GM12878 (cell line): ENCODE measurements around the gene JAKMIP1. TPM values are rescaled to one million over a fixed set of nuclear protein-coding genes. Genes with fewer than 3 reads are reported as not detected.

Experiments
- ATAC-seq: fragments of 200-7000 bp; cut with Tn5 transposase; 3 replicates; pipeline ENCODE4 v1.9.1; 2020; ENCODE audit warnings: mild to moderate bottlenecking, moderate library complexity
- BruUV-seq: library from RNA; stranded (reverse); fragments of 400-500 nt; replicated peaks from 2 replicates; lab custom pipeline; 2021; lab: Mats Ljungman, UMichigan
- CTCF ChIA-PET: fragments of 300-600 bp; sonication (Branson Sonifier 250); formaldehyde crosslinking; extraction: SDS; loops from one replicate; lab custom pipeline; 2021; ENCODE audit warnings: inconsistent platforms; lab: Yijun Ruan, JAX
- POLR2A ChIA-PET: fragments of 350-600 bp; formaldehyde crosslinking; extraction: SDS; loops from one replicate; lab custom pipeline; 2021; ENCODE audit warnings: inconsistent platforms; lab: Charles Lee
- RAD21 ChIA-PET: fragments of 300-600 bp; sonication (Branson Sonifier 250); formaldehyde crosslinking; loops from one replicate; lab custom pipeline; 2023; ENCODE audit warnings: antibody characterized with exemption; ENCODE audit not compliant: unreplicated experiment; lab: Charles Lee
- SMC1A ChIA-PET: fragments of 300-600 bp; sonication (Branson Sonifier 250); formaldehyde crosslinking; loops from one replicate; lab custom pipeline; 2023; ENCODE audit not compliant: unreplicated experiment, uncharacterized antibody; lab: Charles Lee
- DNase-seq: peaks from one replicate; pipeline ENCODE4 v3.0.0-alpha.2; 2011; ENCODE audit warnings: low read depth, low spot score
- FAIRE-seq: peaks from 3 replicates; lab custom pipeline; 2011; peaks lifted over from hg19 to GRCh38; lab: Jason Lieb, UNC
- H2AFZ ChIP-seq: 2 replicates; pipeline ENCODE4 v1.6.0; 2011; ENCODE audit warnings: low read depth, low read length, control low read depth; ENCODE audit not compliant: control insufficient read depth
- H3K27ac ChIP-seq: 2 replicates; pipeline ENCODE4 v1.5.1; 2011; ENCODE audit warnings: control low read depth; ENCODE audit not compliant: control insufficient read depth, insufficient read depth
- H3K27me3 ChIP-seq, 2 experiments: replicated peaks in 1 of 2; 2 replicates each; pipeline versions ENCODE4 v1.6.0 to v1.6.1; 2011; ENCODE audit warnings: low read length in 1 of 2; ENCODE audit not compliant: control insufficient read depth in 2 of 2, insufficient read depth in 2 of 2
- H3K36me3 ChIP-seq, 2 experiments: 2 replicates each; pipeline ENCODE4 v1.5.1; 2011; ENCODE audit warnings: low read length in 1 of 2; ENCODE audit not compliant: control insufficient read depth in 2 of 2, insufficient read depth in 2 of 2
- H3K4me1 ChIP-seq: 2 replicates; pipeline ENCODE4 v1.6.1; 2011; ENCODE audit warnings: mild to moderate bottlenecking, low read length, moderate library complexity, mixed read lengths; ENCODE audit not compliant: control insufficient read depth, insufficient read depth
- H3K4me2 ChIP-seq: 2 replicates; pipeline ENCODE4 v1.6.0; 2011; ENCODE audit warnings: control low read depth; ENCODE audit not compliant: control insufficient read depth, insufficient read depth
- H3K4me3 ChIP-seq: fragments of 200-600 bp; sonication (generic); 2 replicates; pipeline ENCODE4 v1.5.1; 2016
- H3K79me2 ChIP-seq: 2 replicates; pipeline ENCODE4 v1.6.0; 2011; ENCODE audit warnings: low read length; ENCODE audit not compliant: control insufficient read depth, insufficient read depth
- H3K9ac ChIP-seq: 2 replicates; pipeline ENCODE4 v1.8.0; 2011; ENCODE audit warnings: low read length, control low read depth, mixed read lengths; ENCODE audit not compliant: control insufficient read depth, insufficient read depth
- H3K9me3 ChIP-seq: replicated peaks from 3 replicates; pipeline ENCODE4 v1.5.1; 2011; ENCODE audit warnings: mild to moderate bottlenecking, low read length; ENCODE audit not compliant: control insufficient read depth, insufficient read depth
- H4K20me1 ChIP-seq: 2 replicates; pipeline ENCODE4 v1.6.0; 2011; ENCODE audit not compliant: control insufficient read depth, insufficient read depth
- ATF3 ChIP-seq: IDR thresholded peaks from 2 replicates; pipeline ENCODE4 v1.6.1; 2011; ENCODE audit warnings: low read depth, mild to moderate bottlenecking, low read length, moderate library complexity, borderline replicate concordance; ENCODE audit errors: extremely low read depth
- CHD1 ChIP-seq: IDR thresholded peaks from 2 replicates; pipeline ENCODE4 v1.6.1; 2012; ENCODE audit warnings: low read depth, low read length, improper control_type of control experiment
- DPF2 ChIP-seq: fragments of 450-650 bp; IDR thresholded peaks from 2 replicates; pipeline ENCODE4 v1.6.1; 2017; ENCODE audit warnings: mild to moderate bottlenecking
- FOS ChIP-seq: IDR thresholded peaks from 3 replicates; pipeline ENCODE4 v1.6.1; 2011; ENCODE audit warnings: borderline replicate concordance; ENCODE audit not compliant: insufficient read length; ENCODE audit errors: extremely low read depth
- IKZF1 ChIP-seq: fragments of 450-650 bp; conservative IDR thresholded peaks from 2 replicates; pipeline ENCODE4 v1.6.1; 2017; ENCODE audit warnings: antibody characterized with exemption, mild to moderate bottlenecking
- IRF3 ChIP-seq: fragments of 450-650 bp; IDR thresholded peaks from 2 replicates; pipeline ENCODE4 v1.6.1; 2014; ENCODE audit warnings: mild to moderate bottlenecking
- KDM1A ChIP-seq: fragments of 200-600 bp; sonication (generic); IDR thresholded peaks from 2 replicates; pipeline ENCODE4 v1.6.1; 2016; ENCODE audit warnings: borderline replicate concordance
- MTA2 ChIP-seq: fragments of 450-650 bp; IDR thresholded peaks from 2 replicates; pipeline ENCODE4 v1.6.1; 2016; ENCODE audit warnings: low read depth, mild to moderate bottlenecking, moderate library complexity
- NFYA ChIP-seq: IDR thresholded peaks from 2 replicates; pipeline ENCODE4 v1.6.1; 2011; ENCODE audit warnings: low read depth, mild to moderate bottlenecking, low read length, improper control_type of control experiment, borderline replicate concordance
- PAX8 ChIP-seq: fragments of 450-650 bp; IDR thresholded peaks from 2 replicates; pipeline ENCODE4 v1.6.1; 2017; ENCODE audit warnings: mild to moderate bottlenecking, moderate library complexity
- RCOR1 ChIP-seq: conservative IDR thresholded peaks from 2 replicates; pipeline ENCODE4 v1.6.1; 2012; ENCODE audit warnings: low read depth, low read length, improper control_type of control experiment
- RELA ChIP-seq: fragments of 450-650 bp; IDR thresholded peaks from 2 replicates; pipeline ENCODE4 v1.8.0; 2014; ENCODE audit warnings: borderline replicate concordance; ENCODE audit not compliant: partially characterized antibody
- SKIL ChIP-seq: fragments of 450-650 bp; IDR thresholded peaks from 2 replicates; pipeline ENCODE4 v1.6.1; 2017; ENCODE audit warnings: mild to moderate bottlenecking, low read depth, inconsistent platforms; ENCODE audit not compliant: poor library complexity, severe bottlenecking
- SMAD5 ChIP-seq: IDR thresholded peaks from 2 replicates; pipeline ENCODE4 v1.6.1; 2016; ENCODE audit warnings: antibody characterized with exemption, low read depth
- TAF1 ChIP-seq: IDR thresholded peaks from 2 replicates; pipeline ENCODE4 v1.6.1; 2011; ENCODE audit warnings: mild to moderate bottlenecking, low read depth, low read length, borderline replicate concordance
- ZNF274 ChIP-seq: IDR thresholded peaks from one replicate; pipeline ENCODE4 v1.8.0; 2011; ENCODE audit not compliant: insufficient read length, insufficient read depth
- ZNF384 ChIP-seq: IDR thresholded peaks from 2 replicates; pipeline ENCODE4 v1.6.1; 2012; ENCODE audit warnings: low read depth, mild to moderate bottlenecking, low read length, improper control_type of control experiment, borderline replicate concordance
- WGBS: methylation state at CpG from one replicate; pipeline ENCODE4 v1.1.6; 2016; ENCODE audit warnings: low lambda C conversion rate; ENCODE audit not compliant: insufficient replicate concordance, insufficient coverage; ENCODE audit errors: missing lambda C conversion rate; 5-methylcytosine and 5-hydroxymethylcytosine counted together
- in situ Hi-C: fragments of 300-500 bp; cut with MboI; formaldehyde crosslinking; loops from 9 replicates; pipeline ENCODE4 v1.14.3; 2018; ENCODE audit warnings: mixed read lengths
- intact Hi-C: fragments of 100-400 bp; cut with micrococcal nuclease; formaldehyde crosslinking; loops from one replicate; pipeline ENCODE4 v1.14.2; 2022; ENCODE audit not compliant: unreplicated experiment
- polyA plus RNA-seq, 11 experiments: library from polyadenylated mRNA; depleted of rRNA in 4 of 11; unstranded in 6 of 11; stranded (reverse) in 5 of 11; fragments of >200 nt; fragmentation: Nextera tagmentation in 4 of 11; fragmentation: Illumina TruSeq in 1 of 11; extraction: Ambion mirVana in 4 of 11; extraction: Trizol in 1 of 11; gene quantifications; 1 replicate in 1 of 11; 2 replicates in 10 of 11; pipeline versions ENCODE4 v1.2.1 to v1.2.3, GENCODE V29; 2011 to 2016; ENCODE audit warnings: inconsistent platforms in 2 of 11, missing spikeins in 2 of 11, low read depth in 1 of 11
- total RNA-seq, 4 experiments: library from RNA; depleted of rRNA in 3 of 4; stranded (reverse); fragments of >200 nt in 3 of 4; fragmentation: Illumina TruSeq in 1 of 4; extraction: Trizol in 1 of 4; gene quantifications; 2 replicates each; pipeline versions ENCODE4 v1.2.1 to v1.2.3, GENCODE V29; 2013 to 2021

The JAKMIP1 gene
- total and polyA plus RNA-seq, 10 of the 15 experiments (the other 5 are each of a cell fraction or from before 2014, with no cell fraction given), result 0.52 to 16.7 (median 12.3) TPM

GRCh38 chr4:6132716-6133115, 67.6 kb downstream of the JAKMIP1 start (continued):
- no peak for TF ChIP-seq SKIL
- no peak for TF ChIP-seq ATF3
- no peak for TF ChIP-seq KDM1A
- no peak for TF ChIP-seq FOS

GRCh38 chr4:6128221-6128850, 72.0 kb downstream of the JAKMIP1 start:
- H3K27ac ChIP-seq, result no peak overlapping the region
- BruUV-seq, result no TSS peak
- no peak overlapping the region for H3K4me3 ChIP-seq
- H4K20me1 ChIP-seq, result no peaks in the 10 kb centered on the region
- no peak overlapping the region for H2AFZ ChIP-seq
- H3K4me2 ChIP-seq, result no peak overlapping the region
- no peaks in the 10 kb centered on the region for H3K27me3 ChIP-seq
- no peaks in the 10 kb centered on the region for H3K9me3 ChIP-seq
- POLR2A ChIA-PET, result no interaction called here
- H3K36me3 ChIP-seq, result no peaks in the 10 kb centered on the region
- RAD21 ChIA-PET, result no interaction called here
- no peak for FAIRE-seq
- CTCF ChIA-PET, result interaction anchor here (0.6 to 1.5 kb wide), 2 partner anchors 121 to 417 kb away, joined by 3 to 4 read pairs; no protein-coding TSS in a partner anchor
- WGBS, result 90% methylated on average over 10 of the region's 11 CpGs
- no peaks in the 10 kb centered on the region for H3K79me2 ChIP-seq
- TF ChIP-seq DPF2, result no peak
- no peak for TF ChIP-seq PAX8
- no peak for TF ChIP-seq IRF3
- TF ChIP-seq CHD1, result no peak
- TF ChIP-seq TAF1, result no peak
- no peak for TF ChIP-seq SMAD5
- TF ChIP-seq RCOR1, result no peak
- no peak for TF ChIP-seq ZNF384
- TF ChIP-seq ZNF274, result no peak
- no peak for TF ChIP-seq RELA
- TF ChIP-seq MTA2, result no peak
- no peak for TF ChIP-seq IKZF1
- TF ChIP-seq NFYA, result no peak
- TF ChIP-seq, all 136 proteins: peak for 0
- ATAC-seq (no peak), DNase-seq (no peak)
- intact Hi-C loops, result no loop called here
- H3K9ac ChIP-seq, result no peak overlapping the region
- in situ Hi-C loops, result no loop called here
- no peaks in the 10 kb centered on the region for H3K4me1 ChIP-seq
- SMC1A ChIA-PET, result interaction anchor here (0.5 kb wide), 1 partner anchor 96 kb away, joined by 3 read pairs; no protein-coding TSS in a partner anchor
